ENCODE data around the gene FCER1G. TPM values are rescaled to one million over a fixed set of nuclear protein-coding genes. Genes with fewer than 3 reads are reported as not detected.

The FCER1G gene
- total and polyA plus RNA-seq, 2 of the 8 experiments (the other 6 are each of a cell fraction or from before 2014, with no cell fraction given), result 1.6 TPM; not detected in 1

- FAIRE-seq, result no peak
- H2BK5ac ChIP-seq (ENCODE audit: low read depth, low read length), result no peak overlapping the region
- POLR2A ChIA-PET (ENCODE audit: partially characterized antibody), result interaction anchor here (0.7 to 2.8 kb wide), 6 partner anchors 37 to 83 kb away, joined by 3 to 7 read pairs (median 3); partner anchors contain the start of gene SDHC
- H3K23ac ChIP-seq (ENCODE audit: insufficient read length), result no peak overlapping the region
- peaks cover 6% of the 10 kb centered on the region; the same call in 1 of the 2 replicates for H3K23me2 ChIP-seq (ENCODE audit: low read depth, low read length)
- H3K4me1 ChIP-seq (replicated peaks in 1 of 4; ENCODE audit: control insufficient read depth in 3 of 4, insufficient read depth in 4 of 4, low read length in 3 of 4), result peaks cover 2 to 6% (median 4%) of the 10 kb centered on the region in 4 experiments
- H3K27me3 ChIP-seq (replicated peaks in 1 of 4; ENCODE audit: control insufficient read depth in 3 of 4, extremely low read depth in 1 of 4, insufficient read depth in 3 of 4, low read length in 3 of 4), result no peaks in the 10 kb centered on the region
- H2AK5ac ChIP-seq (ENCODE audit: low read depth, low read length), result no peak overlapping the region
- DNase-seq (ENCODE audit: low read depth in 1 of 2, low spot score in 2 of 2), result no peak
- 89% methylated on average over 7 of the region's 7 CpGs; no CpG with 5 or more reads in 1 of the 2 experiments for WGBS, 2 experiments (ENCODE audit: extremely low coverage in 1 of 2, insufficient coverage in 1 of 2, insufficient read length in 1 of 2, insufficient replicate concordance in 2 of 2, low coverage in 1 of 2, low lambda C conversion rate in 2 of 2, missing lambda C conversion rate in 1 of 2)
- no peak overlapping the region for H3K4me2 ChIP-seq (ENCODE audit: insufficient read depth in 1 of 2, low read depth in 2 of 2, low read length in 2 of 2)
- no peak overlapping the region for H4K91ac ChIP-seq (replicated peaks; ENCODE audit: insufficient read length, low read length)
- no peak overlapping the region for H4K5ac ChIP-seq (ENCODE audit: insufficient read length, low read depth, low read length)
- H3K18ac ChIP-seq (ENCODE audit: extremely low read depth, low read length), result no peak overlapping the region
- no peaks in the 10 kb centered on the region for H3K9me3 ChIP-seq (ENCODE audit: insufficient read depth in 2 of 2, low read depth in 1 of 2, low read length in 1 of 2)
- no peak for TF ChIP-seq TAF1 (IDR thresholded peaks at IDR 0.05; ENCODE audit: low read depth, low read length)
- TF ChIP-seq JUND (IDR thresholded peaks at IDR 0.05; ENCODE audit: low read length), result no peak
- TF ChIP-seq RFX5 (IDR thresholded peaks at IDR 0.05; ENCODE audit: borderline replicate concordance, low read depth, low read length), result no peak
- no peak overlapping the region for H2BK15ac ChIP-seq (ENCODE audit: low read length)
- H3K14ac ChIP-seq (ENCODE audit: insufficient read length), result no peak overlapping the region
- H3K4ac ChIP-seq (replicated peaks; ENCODE audit: insufficient read length, low read depth, low read length), result no peak overlapping the region
- CTCF ChIA-PET (ENCODE audit: partially characterized antibody), result interaction anchor here (0.6 to 23.7 kb wide), 25 partner anchors 8 to 1802 kb away, joined by 3 to 427 read pairs (median 9); partner anchors contain the start of genes ADAMTS4, CFAP126, FCER1G and NDUFS2
- peaks cover 0 to 10% (median 8%) of the 10 kb centered on the region in 4 experiments; a peak in 5 of 8 replicates for H3K36me3 ChIP-seq (ENCODE audit: control insufficient read depth in 2 of 4, insufficient read depth in 4 of 4, low read length in 3 of 4)
- H3K56ac ChIP-seq (replicated peaks; ENCODE audit: insufficient read length, low read depth, low read length), result no peak overlapping the region
- no peaks in the 10 kb centered on the region for H3K79me1 ChIP-seq (ENCODE audit: low read depth, low read length)
- H3K27ac ChIP-seq (ENCODE audit: low read depth, low read length), result no peak overlapping the region
- no peak overlapping the region for H2BK20ac ChIP-seq (ENCODE audit: low read length)
- H2BK120ac ChIP-seq (replicated peaks; ENCODE audit: low read depth, low read length), result no peak overlapping the region
- H2BK12ac ChIP-seq (ENCODE audit: low read depth, low read length), result no peak overlapping the region
- H4K20me1 ChIP-seq (replicated peaks in 1 of 2; ENCODE audit: control insufficient read depth in 1 of 2, insufficient read depth in 2 of 2, low read length in 2 of 2), result no peaks in the 10 kb centered on the region
- no peak overlapping the region; the same call in 1 of the 2 replicates for H4K8ac ChIP-seq (ENCODE audit: extremely low read depth, insufficient read depth, low read length)
- no peak overlapping the region for H3K9ac ChIP-seq (replicated peaks in 1 of 4; ENCODE audit: extremely low read depth in 1 of 4, low read depth in 3 of 4, low read length in 3 of 4)
- H3K4me3 ChIP-seq (ENCODE audit: extremely low read depth in 1 of 4, insufficient read depth in 2 of 4, low read depth in 3 of 4, low read length in 4 of 4), result no peak overlapping the region
- no peak overlapping the region for H2AFZ ChIP-seq (ENCODE audit: low read length)
- H3K79me2 ChIP-seq (ENCODE audit: control insufficient read depth in 1 of 2, insufficient read depth in 2 of 2, low read length in 2 of 2), result no peaks in the 10 kb centered on the region
Observed at GRCh38 chr1:161230762-161231161, 15.7 kb downstream of the FCER1G start.
